ENCODE measurements around the gene ITGB3. TPM values are rescaled to one million over a fixed set of nuclear protein-coding genes. Genes with fewer than 3 reads are reported as not detected.

The ITGB3 gene
- total RNA-seq: 79.9 and 95.0 TPM in 2 replicates

DNA sequence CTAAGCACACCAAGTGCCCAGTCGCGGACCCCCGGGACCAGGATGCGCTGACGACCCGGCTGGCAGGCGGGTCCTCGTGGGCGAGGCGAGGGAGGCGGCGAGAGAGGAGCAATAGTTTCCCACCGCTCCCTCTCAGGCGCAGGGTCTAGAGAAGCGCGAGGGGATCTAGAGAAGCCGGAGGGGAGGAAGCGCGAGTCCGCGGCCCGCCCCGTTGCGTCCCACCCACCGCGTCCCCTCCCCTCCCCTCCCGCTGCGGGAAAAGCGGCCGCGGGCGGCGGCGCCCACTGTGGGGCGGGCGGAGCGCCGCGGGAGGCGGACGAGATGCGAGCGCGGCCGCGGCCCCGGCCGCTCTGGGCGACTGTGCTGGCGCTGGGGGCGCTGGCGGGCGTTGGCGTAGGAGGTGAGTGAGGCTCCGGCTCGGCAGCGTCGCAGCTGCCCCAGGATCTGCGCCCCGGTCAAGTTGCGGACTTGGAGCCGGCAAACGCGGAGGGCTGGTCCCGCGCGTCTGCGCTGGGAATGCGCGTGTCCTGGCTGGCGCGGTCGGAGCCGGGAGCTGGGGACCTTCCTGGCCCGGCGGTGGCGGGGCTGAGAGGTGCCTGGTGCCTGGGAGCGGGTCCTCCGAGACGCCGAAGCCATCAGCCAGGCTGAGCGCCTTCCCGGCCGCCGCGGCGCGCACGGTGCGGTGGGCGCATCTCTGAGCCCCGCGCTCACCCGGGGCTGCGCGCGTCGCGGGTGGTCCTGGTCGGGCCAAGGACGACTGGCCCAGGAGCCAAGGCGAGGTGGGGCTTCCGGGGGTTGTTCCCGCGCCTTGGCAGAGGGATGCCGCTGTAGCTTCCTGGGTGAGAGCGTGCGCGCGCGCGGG is at the start of gene ITGB3:
Gene ITGB3, plus strand, starts transcription at position 287 of the 862 bp plus-strand sequence. Its CDS starts 35 bp downstream, at position 322.
- peak within 1 kb of the TSS; percentile 75 for H3K4me3 ChIP-seq (ENCODE audit: low read depth, low read length)
- DNase-seq (ENCODE audit: low read depth): peak; percentile 80
- TF ChIP-seq, protein P1, sequence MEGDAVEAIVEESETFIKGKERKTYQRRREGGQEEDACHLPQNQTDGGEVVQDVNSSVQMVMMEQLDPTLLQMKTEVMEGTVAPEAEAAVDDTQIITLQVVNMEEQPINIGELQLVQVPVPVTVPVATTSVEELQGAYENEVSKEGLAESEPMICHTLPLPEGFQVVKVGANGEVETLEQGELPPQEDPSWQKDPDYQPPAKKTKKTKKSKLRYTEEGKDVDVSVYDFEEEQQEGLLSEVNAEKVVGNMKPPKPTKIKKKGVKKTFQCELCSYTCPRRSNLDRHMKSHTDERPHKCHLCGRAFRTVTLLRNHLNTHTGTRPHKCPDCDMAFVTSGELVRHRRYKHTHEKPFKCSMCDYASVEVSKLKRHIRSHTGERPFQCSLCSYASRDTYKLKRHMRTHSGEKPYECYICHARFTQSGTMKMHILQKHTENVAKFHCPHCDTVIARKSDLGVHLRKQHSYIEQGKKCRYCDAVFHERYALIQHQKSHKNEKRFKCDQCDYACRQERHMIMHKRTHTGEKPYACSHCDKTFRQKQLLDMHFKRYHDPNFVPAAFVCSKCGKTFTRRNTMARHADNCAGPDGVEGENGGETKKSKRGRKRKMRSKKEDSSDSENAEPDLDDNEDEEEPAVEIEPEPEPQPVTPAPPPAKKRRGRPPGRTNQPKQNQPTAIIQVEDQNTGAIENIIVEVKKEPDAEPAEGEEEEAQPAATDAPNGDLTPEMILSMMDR (IDR thresholded peaks at IDR 0.05; ENCODE audit: insufficient read depth, low read depth, low read length): peak; percentile 43

DNA sequence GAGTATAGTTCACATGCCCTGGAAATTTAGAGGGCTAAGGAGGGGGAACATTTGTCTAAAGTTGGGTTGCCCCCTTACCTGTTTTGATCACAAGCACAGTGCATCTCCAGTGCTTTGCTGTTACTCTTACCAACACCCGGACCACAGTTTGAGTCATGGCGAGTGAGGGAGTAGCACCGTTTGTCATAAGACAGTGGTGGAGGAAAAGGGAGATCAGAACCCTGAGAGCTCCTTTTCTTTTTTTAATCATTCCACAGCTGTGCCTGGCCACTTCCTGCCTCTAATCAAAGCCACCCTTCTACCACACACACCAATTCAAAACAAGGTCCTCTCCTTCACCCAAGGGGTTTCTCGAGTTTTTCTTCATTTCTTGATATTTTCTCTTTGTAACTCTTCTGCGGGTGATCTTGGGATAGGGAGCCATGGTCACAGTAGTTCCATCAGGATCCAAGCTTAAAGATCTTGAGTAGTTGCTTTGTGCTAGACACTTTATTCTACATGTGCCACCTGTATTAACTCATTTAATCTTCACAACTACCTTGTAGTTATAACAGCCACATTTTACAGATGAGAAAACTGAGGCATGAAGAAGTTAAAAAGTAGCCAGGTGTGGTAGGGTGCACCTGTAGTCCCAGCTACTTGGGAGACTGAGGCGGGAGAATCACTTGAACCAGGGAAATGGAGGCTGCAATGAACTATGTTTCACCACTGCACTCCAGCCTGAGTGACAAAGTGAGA is 49.5 kb upstream of the ITGB3 start:
- no peak overlapping the region for H3K4me3 ChIP-seq (ENCODE audit: low read depth, low read length)
- TF ChIP-seq, protein P1 (IDR thresholded peaks at IDR 0.05; ENCODE audit: insufficient read depth, low read depth, low read length): no peak
- DNase-seq (ENCODE audit: low read depth): peak; percentile 43

- DNase-seq (ENCODE audit: low read depth): peak; percentile 43
- TF ChIP-seq, protein P1 (IDR thresholded peaks at IDR 0.05; ENCODE audit: insufficient read depth, low read depth, low read length): no peak
- no peak overlapping the region for H3K4me3 ChIP-seq (ENCODE audit: low read depth, low read length)
Observed at GRCh38 chr17:47204722-47205418, 48.8 kb upstream of the ITGB3 start.

GRCh38 chr17:47205419-47205963 is 48.1 kb upstream of the ITGB3 start:
- TF ChIP-seq, protein P1 (IDR thresholded peaks at IDR 0.05; ENCODE audit: insufficient read depth, low read depth, low read length): no peak
- H3K4me3 ChIP-seq (ENCODE audit: low read depth, low read length): no peak overlapping the region
- DNase-seq (ENCODE audit: low read depth): peak; percentile 84

DNA sequence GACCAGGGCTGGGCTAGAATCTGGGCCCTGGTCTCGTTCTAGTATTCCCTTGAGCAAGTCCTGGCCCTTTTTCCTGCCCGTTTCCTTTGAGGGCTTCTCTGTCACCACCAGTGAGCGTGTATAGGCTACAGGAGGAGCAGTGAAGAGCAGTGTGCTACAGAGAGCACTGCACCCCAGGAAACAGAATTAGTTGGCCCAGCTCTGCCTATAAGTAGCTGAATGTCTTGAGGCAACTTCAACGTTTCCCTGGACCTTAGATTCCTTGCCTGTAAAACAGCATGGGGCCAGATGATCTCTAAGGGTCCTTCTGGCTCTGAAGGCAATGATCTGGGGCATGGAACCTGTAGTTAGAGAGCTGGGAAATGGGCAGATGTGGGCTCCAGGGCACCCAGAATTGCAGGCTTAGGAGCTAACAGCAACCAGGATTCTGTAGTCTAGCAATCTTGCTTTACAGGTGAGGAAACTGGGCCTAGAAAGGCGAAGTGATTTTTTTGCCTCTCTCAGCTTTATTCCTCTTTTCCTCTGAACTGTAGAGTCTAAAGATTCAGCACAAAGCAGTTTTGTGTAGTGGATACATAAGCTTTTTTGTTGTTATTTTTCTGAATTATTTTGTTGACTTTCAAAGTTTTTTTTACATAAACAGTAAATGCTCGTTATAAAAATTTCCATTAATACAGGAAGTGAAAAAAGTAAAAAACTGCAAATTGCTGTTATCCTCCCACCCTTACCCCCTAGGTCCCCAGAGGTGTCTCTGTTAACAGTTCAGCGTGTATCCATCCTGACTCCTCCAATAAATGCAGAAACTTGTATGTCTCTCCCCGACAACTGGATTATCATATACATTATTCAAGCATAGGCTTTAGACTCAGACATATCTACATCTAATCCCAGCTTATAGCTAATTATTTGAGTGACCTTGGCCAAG is 46.2 kb upstream of the ITGB3 start:
- no peak overlapping the region for H3K4me3 ChIP-seq (ENCODE audit: low read depth, low read length)
- no peak for DNase-seq (ENCODE audit: low read depth)
- TF ChIP-seq, protein P1 (IDR thresholded peaks at IDR 0.05; ENCODE audit: insufficient read depth, low read depth, low read length): no peak

Data from fibroblast of villous mesenchyme (primary cell).